GM12878 (cell line): Measurements from ENCODE around the gene ABHD15. TPM values are rescaled to one million over a fixed set of nuclear protein-coding genes. Genes with fewer than 3 reads are reported as not detected.

Experiments used
- BCL11A ChIP-seq: IDR thresholded peaks from 2 replicates; pipeline ENCODE4 v1.6.1; 2011; ENCODE audit warnings: low read depth, low read length
- BHLHE40 ChIP-seq, 2 experiments: fragments of 450-650 bp in 1 of 2; IDR thresholded peaks; 2 replicates each; pipeline ENCODE4 v1.6.1; 2011 to 2017; ENCODE audit warnings: low read depth in 2 of 2, borderline replicate concordance in 1 of 2, improper control_type of control experiment in 1 of 2, low read length in 1 of 2, mild to moderate bottlenecking in 1 of 2
- CHD2 ChIP-seq: IDR thresholded peaks from 2 replicates; pipeline ENCODE4 v1.6.1; 2011; ENCODE audit warnings: low read depth, low read length, improper control_type of control experiment, borderline replicate concordance
- CREM ChIP-seq: IDR thresholded peaks from 2 replicates; pipeline ENCODE4 v1.6.1; 2014; ENCODE audit warnings: antibody characterized with exemption, low read depth
- HCFC1 ChIP-seq: fragments of 150-350 bp; IDR thresholded peaks from 2 replicates; pipeline ENCODE4 v1.6.1; 2014; ENCODE audit warnings: low read length
- HDAC2 ChIP-seq: fragments of 200-600 bp; sonication (generic); IDR thresholded peaks from 2 replicates; pipeline ENCODE4 v1.6.1; 2017
- HSF1 ChIP-seq: fragments of 150-350 bp; IDR thresholded peaks from 2 replicates; pipeline ENCODE4 v1.6.1; 2014; ENCODE audit warnings: mild to moderate bottlenecking, low read depth, low read length
- KAT2A ChIP-seq: conservative IDR thresholded peaks from 2 replicates; pipeline ENCODE4 v1.6.1; 2011; ENCODE audit warnings: low read depth, low read length; ENCODE audit not compliant: control insufficient read depth
- MAX ChIP-seq: IDR thresholded peaks from 2 replicates; pipeline ENCODE4 v1.6.1; 2012; ENCODE audit warnings: low read depth, low read length, improper control_type of control experiment
- NFXL1 ChIP-seq: fragments of 450-650 bp; IDR thresholded peaks from 2 replicates; pipeline ENCODE4 v1.6.1; 2017; ENCODE audit warnings: antibody characterized with exemption, mild to moderate bottlenecking, borderline replicate concordance
- NR2C1 ChIP-seq: fragments of 450-650 bp; IDR thresholded peaks from 2 replicates; pipeline ENCODE4 v1.6.1; 2017; ENCODE audit warnings: antibody characterized with exemption, mild to moderate bottlenecking, moderate library complexity
- PRDM15 ChIP-seq: fragments of 450-650 bp; formaldehyde crosslinking; IDR thresholded peaks from 2 replicates; pipeline ENCODE4 v1.4.0; 2020; ENCODE audit warnings: mild to moderate bottlenecking, moderate library complexity
- SRF ChIP-seq, 2 experiments: IDR thresholded peaks; 2 replicates each; pipeline ENCODE4 v1.6.1; 2011; ENCODE audit warnings: low read depth in 2 of 2, low read length in 2 of 2, mild to moderate bottlenecking in 1 of 2, moderate library complexity in 1 of 2
- TCF7 ChIP-seq: IDR thresholded peaks from 2 replicates; pipeline ENCODE4 v1.6.1; 2014; ENCODE audit warnings: antibody characterized with exemption, borderline replicate concordance
- USF1 ChIP-seq: IDR thresholded peaks from 2 replicates; pipeline ENCODE4 v1.6.1; 2011; ENCODE audit warnings: borderline replicate concordance, low read depth, mild to moderate bottlenecking, moderate library complexity, mixed read lengths, low read length; ENCODE audit not compliant: insufficient read depth; ENCODE audit errors: extremely low read length
- ZNF217 ChIP-seq: fragments of 450-650 bp; IDR thresholded peaks from 2 replicates; pipeline ENCODE4 v1.6.1; 2017; ENCODE audit warnings: antibody characterized with exemption, mild to moderate bottlenecking
- ZNF274 ChIP-seq: IDR thresholded peaks from one replicate; pipeline ENCODE4 v1.8.0; 2011; ENCODE audit not compliant: insufficient read length, insufficient read depth
- ZNF384 ChIP-seq: IDR thresholded peaks from 2 replicates; pipeline ENCODE4 v1.6.1; 2012; ENCODE audit warnings: low read depth, mild to moderate bottlenecking, low read length, improper control_type of control experiment, borderline replicate concordance
- ZNF687 ChIP-seq: fragments of 450-650 bp; IDR thresholded peaks from 2 replicates; pipeline ENCODE4 v1.6.1; 2017; ENCODE audit warnings: mild to moderate bottlenecking, moderate library complexity
- polyA plus RNA-seq, 11 experiments: library from polyadenylated mRNA; depleted of rRNA in 4 of 11; unstranded in 6 of 11; stranded (reverse) in 5 of 11; fragments of >200 nt; fragmentation: Nextera tagmentation in 4 of 11; fragmentation: Illumina TruSeq in 1 of 11; extraction: Ambion mirVana in 4 of 11; extraction: Trizol in 1 of 11; gene quantifications; 1 replicate in 1 of 11; 2 replicates in 10 of 11; pipeline versions ENCODE4 v1.2.1 to v1.2.3, GENCODE V29; 2011 to 2016; ENCODE audit warnings: inconsistent platforms in 2 of 11, missing spikeins in 2 of 11, low read depth in 1 of 11
- total RNA-seq, 4 experiments: library from RNA; depleted of rRNA in 3 of 4; stranded (reverse); fragments of >200 nt in 3 of 4; fragmentation: Illumina TruSeq in 1 of 4; extraction: Trizol in 1 of 4; gene quantifications; 2 replicates each; pipeline versions ENCODE4 v1.2.1 to v1.2.3, GENCODE V29; 2013 to 2021

ABHD15 gene
- total and polyA plus RNA-seq, 10 of the 15 experiments (the other 5 are each of a cell fraction or from before 2014, with no cell fraction given): 2.1 to 9.2 (median 4.9) TPM

DNA sequence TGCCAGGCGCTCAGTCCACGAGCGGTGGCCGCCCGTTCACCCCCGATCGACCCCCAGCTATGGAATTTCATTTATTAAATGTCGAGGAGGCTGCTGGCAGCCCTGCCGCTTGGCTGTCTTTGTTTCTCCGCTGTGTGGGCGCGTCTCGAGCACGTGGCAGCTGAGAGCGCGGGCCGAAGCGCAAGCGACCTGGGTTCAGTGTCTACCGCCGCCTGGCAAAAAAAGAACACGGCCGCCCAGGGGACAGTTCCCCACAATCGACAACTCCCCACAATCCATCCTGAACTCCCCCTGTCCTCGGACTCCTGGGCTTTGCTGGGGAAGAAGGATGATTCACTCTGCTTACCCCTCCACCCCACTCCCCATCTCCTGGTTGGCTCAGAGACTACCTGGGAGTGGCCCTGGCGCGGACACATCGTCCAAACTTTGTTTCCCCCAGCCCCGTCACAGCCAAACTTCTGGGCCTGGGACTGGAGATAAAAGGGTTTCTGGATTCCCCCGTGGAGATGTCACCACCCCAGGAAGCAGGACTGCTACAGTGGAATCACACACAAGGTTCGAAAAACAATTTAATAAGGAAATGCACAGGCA lies 24.4 kb upstream of the ABHD15 start (continued):
- TF ChIP-seq ZNF687 (peak; percentile 88), USF1 (peak; percentile 28), HCFC1 (peak; percentile 24; the same call in 1 of the 2 replicates), MAX (peak; percentile 88), CREM (no peak), KAT2A (no peak), BCL11A (no peak), NR2C1 (no peak), TCF7 (no peak), HSF1 (no peak), PRDM15 (CRISPR knock-in tag) (no peak), BHLHE40 (IDR thresholded peaks at IDR 0.05; ENCODE audit: borderline replicate concordance in 1 of 2, low read depth in 2 of 2, low read length in 1 of 2) (peak; percentile 67 to 85), NFXL1 (no peak), ZNF274 (no peak), ZNF217 (no peak), ZNF384 (no peak), CHD2 (0 out of 2 replicates have a peak, but pooled peaks have one; percentile 36), HDAC2 (no peak), SRF (IDR thresholded peaks at IDR 0.05; ENCODE audit: low read depth in 2 of 2, low read length in 2 of 2) (no peak)
